Measurements from ENCODE around the gene SHF.
"Not testable (repeated sequence)": the region's sequence is repeated elsewhere in the genome, so short reads cannot be mapped to it uniquely, and the experiment has no call there.

Gene SHF

DNA sequence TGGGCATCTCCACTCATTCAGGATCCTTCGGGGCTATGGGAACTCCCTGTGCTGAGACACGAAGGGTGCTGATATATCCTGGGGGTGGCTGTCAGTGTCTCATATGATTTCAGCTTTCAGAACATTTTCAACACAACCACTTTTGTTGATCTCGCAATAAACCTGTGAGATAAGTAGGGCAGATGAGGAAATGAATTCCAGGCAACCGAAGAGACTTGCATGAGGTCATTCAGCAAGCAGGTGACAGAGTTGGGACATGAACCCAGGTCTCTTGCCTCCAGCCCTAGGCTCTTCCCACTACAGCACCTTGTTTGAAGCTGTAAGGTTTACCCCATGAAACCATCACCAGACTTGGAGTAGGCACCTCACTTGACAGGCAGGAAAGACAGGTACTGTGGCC, 41.4 kb downstream of the SHF start:
- no peak for DNase-seq (ENCODE audit: low read depth)

DNA sequence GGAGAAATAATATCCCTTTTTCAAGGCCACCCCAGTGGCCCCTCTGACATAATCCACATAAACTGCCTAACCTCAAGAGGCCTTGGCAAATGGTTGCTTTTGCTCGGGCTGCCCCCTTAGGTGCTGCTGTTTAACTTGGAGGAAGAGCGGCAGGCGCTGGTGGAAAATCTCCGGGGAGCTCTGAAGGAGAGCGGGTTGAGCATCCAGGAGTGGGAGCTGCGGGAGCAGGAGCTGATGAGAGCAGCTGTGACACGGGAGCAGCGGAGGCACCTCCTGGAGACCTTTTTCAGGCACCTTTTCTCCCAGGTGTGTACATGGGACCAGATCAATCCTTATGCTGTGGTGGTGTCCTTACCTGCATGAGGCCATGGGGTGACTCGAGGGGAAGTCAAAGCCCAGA, 43.0 kb downstream of the SHF start:
- no peak for DNase-seq (ENCODE audit: low read depth)

DNA sequence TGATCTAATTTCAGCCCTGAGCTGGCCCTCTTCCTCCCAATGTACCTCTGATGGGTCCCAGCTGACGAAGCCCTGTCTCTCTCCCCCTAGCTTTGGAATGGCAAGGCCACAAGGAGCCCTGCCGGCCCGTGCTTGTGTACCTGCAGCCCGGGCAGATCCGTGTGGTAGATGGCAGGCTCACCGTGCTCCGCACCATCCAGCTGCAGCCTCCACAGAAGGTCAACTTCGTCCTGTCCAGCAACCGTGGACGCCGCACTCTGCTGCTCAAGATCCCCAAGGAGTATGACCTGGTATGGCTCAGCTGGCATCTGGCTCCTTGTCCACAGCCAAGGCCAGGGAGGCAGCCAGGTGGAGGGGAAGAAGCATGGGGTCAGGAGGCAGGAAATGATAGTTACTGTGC, 43.8 kb downstream of the SHF start:
- DNase-seq (ENCODE audit: low read depth) = no peak

DNA sequence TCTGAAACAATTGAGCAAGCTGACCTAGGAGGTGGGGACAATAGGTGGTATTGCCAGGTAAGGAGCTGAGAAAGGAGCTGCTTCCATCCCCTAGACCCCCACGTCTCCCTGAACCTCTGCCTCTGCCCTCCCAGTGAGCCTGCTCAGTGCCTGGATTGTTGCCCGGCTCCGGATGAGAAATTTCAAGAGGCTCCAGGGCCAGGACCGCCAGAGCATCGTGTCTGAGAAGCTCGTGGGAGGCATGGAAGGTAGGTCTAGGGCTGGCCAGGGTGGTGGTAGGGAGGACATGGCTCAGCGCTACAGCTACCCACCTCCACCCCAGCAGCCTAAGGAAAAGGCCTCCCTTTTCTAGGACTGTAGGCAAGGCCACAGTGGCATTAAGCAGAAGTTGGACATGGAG, 44.7 kb downstream of the SHF start:
- DNase-seq (ENCODE audit: low read depth) = no peak

DNA sequence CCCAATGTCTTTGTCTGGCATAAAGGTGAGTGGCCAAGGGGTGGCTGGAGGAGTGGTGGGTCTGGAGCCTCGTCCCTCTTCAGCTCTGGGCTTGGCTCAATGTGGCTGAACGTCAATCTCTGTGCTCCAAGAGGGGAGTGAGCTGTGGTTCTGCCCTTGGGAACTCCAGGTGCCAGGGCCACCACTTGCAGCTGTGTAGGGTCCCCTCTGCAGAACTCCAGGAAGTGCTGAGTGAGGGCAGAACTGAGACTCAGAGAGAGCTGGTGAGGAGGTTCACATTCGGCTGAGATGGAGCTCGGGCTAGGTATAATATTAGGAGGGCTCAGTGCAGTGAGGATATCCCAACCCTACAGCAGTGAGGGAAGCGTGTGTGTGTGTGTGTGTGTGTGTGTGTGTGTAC, 46.4 kb downstream of the SHF start:
- DNase-seq (ENCODE audit: low read depth) = no peak

DNA sequence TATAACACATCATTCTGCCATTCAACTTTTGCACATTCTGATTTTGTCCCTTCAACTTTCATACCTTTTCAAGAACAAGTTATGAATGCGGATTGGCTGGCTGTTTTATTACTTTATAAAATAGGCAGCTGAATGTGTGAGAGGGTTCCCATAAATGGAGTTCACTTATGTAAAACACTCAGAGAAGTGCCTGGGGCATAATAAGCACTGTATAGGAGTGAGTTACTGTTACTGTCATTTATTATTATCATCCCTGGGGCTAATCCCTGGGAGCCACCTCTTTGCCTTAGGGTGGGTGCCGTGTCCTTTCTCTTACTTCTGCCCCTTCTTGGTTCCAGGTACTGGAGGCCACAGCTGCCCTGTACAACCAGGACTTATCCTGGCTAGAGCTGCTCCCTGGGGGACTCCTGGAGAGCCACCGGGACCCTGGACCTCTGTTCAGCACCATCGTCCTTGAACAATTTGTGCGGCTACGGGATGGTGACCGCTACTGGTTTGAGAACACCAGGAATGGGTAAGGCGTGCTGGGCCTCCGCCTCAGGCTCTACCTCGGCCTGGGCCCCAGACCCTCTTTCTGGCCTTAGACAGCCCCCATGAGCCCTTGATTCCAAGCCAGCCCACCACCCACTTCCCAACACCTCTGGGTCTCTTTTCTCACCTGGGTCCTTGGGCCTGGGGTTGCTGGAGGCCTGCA, 47.1 kb downstream of the SHF start:
- no peak for DNase-seq (ENCODE audit: low read depth)

DNA sequence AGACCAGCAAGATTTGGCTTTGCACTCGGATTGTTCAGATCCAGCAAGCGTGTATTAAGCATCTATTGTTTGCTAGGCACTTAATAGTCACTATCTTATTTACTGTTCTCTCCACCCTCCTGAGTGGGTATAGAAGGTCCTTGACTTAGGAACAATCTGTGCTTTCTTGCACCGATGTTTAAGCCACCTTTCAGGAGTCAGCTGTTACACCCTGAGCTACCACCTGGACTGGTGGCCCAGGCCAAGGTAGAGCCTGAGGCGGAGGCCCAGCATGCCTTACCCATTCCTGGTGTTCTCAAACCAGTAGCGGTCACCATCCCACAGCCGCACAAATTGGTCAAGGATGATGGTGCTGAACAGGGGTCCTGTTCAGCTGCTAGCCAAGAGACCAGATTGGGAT, 48.0 kb downstream of the SHF start:
- no peak for DNase-seq (ENCODE audit: low read depth)

DNA sequence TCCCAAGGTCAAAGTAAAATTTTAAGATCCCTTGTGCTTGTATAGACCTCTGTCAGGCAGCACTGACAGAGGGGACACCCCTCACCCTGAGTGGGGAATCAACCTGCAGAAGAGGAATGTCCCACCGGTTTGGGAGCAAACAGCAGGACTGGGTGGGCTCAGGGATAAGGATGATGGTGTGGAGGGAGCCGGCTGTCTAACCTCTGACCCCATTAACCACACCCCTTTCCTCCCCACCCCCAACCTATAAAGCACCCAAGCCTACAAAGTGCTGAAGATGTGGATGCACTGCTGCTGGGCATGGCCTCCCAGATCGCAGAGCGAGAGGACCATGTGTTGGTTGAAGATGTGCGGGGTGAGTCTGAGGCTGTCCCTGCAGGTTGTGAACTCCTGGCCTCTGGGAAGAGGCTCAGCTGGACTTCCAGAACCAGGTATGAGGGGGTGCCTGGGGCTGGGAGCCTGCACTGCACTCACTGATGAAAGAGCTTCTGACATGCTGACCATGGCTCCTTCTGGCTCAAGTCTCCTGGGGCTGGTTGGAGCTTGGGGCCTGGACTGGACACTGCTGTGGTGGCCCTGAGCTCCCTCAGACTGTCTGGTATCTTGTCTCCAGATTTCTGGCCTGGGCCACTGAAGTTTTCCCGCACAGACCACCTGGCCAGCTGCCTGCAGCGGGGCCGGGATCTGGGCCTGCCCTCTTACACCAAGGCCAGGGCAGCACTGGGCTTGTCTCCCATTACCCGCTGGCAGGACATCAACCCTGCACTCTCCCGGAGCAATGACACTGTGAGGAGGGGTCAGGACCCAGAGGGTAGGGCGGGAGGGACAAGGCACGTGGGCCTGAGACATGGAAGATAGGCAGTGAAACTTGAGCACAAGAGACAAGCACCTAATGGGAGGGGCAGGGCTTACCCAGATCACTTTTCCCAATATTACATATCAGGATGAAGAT, 48.7 kb downstream of the SHF start:
- no peak for DNase-seq (ENCODE audit: low read depth)

DNA sequence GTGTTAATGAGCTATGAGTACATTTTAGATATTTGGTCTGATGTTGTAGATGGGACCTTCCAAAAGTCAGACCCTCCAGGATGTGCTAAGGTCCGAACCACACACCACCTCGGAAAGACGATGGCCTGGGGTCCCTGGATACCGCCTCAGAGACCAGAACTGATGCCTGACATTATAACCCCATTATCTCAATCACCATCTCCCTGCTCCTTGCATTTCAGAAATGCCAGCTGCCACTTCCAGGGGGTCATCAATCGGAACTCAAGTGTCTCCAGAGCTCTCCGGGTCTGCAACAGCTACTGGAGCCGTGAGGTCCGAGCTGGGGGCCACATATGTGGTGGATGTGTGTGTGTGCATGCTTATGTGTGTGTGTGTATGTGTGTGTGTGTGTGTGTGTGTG, 50.1 kb downstream of the SHF start:
- DNase-seq (ENCODE audit: low read depth) = no peak

DNA sequence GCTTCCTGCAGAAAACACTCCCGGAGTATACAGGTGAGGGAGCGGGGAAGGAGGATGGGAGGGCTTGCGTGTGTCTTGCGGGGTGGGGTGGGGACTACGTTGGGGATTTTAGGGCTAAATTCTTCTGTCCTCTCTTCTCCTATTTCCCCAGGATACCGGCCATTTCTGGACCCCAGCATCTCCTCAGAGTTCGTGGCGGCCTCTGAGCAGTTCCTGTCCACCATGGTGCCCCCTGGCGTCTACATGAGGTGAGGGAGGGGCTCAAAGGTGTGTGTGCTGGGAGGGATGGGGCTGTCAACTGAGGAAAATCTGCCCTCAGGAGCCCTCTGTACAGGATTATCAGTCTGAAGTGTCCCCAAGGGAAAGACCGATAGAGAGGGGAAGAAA, 51.4 kb downstream of the SHF start:
- DNase-seq (ENCODE audit: low read depth) = no peak

DNA sequence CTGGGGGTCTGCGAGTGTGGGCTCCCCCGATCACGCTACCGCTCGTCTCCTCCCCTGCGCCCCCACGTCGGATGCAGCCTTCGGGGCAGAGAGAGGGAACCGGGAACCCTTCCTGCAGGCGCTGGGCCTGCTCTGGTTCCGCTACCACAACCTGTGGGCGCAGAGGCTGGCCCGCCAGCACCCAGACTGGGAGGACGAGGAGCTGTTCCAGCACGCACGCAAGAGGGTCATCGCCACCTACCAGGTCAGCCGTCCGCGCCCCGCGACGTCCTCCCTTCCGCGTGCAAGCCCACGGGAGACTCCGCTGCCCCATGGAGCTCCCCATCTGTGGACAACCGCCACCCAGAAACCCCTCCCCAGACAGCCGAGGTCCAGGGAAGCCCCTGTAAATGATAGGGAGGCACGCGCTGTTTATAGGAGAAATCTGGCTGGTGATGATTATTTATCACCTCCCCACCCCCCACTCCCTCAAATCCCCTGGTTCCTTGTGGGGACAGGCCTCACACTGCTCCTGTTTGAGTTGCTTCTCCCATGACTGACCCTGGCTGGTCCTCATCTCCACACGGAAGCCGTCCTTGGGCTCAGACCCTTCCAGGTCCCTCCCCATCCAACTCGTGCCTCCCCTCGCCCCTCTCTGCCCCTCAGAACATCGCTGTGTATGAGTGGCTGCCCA, 51.9 kb downstream of the SHF start:
- DNase-seq (ENCODE audit: low read depth) = not testable (repeated sequence)

DNA sequence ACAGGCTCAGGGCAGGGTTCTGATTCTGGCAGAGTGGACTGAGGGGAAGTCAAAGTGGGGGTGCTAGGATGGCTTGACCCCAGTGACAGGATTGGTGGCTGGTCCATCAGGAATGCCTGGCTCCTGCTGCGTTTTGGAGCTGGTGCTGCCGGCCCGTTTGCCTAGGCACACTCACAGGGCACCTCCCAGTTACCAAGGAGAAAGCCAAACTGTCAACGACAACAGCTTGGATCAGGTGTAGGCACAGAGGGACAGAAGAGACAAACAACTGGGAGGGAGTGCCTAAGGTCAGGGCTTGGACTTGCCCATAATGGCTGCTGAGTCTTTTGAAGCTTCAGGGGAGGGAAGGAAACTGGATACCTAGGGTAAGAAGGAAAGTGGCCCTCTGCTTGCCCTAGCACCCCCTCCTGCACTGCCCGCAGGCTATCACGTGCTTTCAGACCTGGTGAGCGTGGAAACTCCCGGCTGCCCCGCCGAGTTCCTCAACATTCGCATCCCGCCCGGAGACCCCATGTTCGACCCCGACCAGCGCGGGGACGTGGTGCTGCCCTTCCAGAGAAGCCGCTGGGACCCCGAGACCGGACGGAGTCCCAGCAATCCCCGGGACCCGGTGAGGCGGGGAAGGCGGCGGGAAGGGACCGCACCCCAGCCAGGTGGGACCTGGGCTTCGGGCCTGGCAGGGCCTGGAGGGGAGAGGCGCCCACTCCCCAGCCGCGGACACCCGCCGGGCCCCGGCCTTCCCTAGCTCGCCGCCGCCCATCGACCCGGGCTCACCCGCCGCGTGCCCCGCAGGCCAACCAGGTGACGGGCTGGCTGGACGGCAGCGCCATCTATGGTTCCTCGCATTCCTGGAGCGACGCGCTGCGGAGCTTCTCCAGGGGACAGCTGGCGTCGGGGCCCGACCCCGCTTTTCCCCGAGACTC, 52.8 kb downstream of the SHF start:
- DNase-seq (ENCODE audit: low read depth) = no peak

DNA sequence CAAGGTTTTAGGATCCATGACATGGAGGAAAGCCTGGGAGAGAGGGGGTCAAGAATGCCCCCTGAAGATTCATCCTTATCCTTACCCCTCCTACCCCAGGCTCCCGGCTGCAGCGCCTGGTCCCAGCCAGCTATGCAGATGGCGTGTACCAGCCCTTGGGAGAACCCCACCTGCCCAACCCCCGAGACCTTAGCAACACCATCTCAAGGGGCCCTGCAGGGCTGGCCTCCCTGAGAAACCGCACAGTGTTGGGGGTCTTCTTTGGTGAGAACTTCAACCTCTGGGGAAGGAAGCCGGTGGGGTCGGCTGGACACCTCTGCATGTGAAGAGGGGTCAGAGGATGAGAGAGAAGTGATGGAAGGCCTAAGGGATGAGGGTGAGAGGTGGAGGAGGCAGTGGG, 53.7 kb downstream of the SHF start:
- DNase-seq (ENCODE audit: low read depth) = no peak

DNA sequence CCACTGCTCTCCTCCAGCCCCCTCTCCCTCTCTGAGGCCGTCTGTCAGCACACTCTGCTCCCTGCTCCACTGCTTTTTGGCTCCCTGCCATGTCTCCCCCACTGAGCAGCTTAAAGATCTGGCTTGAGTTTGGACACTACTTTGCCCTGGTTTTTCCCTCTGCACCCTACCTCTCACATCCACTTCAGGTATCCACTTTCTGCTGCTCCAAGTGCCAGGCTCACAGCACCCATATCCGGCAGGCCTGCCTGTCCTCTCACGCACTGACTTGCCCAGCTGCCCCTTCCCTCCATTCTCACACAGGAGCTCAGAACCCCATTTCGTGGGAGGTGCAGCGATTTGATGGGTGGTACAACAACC, 54.2 kb downstream of the SHF start:
- DNase-seq (ENCODE audit: low read depth) = no peak

DNA sequence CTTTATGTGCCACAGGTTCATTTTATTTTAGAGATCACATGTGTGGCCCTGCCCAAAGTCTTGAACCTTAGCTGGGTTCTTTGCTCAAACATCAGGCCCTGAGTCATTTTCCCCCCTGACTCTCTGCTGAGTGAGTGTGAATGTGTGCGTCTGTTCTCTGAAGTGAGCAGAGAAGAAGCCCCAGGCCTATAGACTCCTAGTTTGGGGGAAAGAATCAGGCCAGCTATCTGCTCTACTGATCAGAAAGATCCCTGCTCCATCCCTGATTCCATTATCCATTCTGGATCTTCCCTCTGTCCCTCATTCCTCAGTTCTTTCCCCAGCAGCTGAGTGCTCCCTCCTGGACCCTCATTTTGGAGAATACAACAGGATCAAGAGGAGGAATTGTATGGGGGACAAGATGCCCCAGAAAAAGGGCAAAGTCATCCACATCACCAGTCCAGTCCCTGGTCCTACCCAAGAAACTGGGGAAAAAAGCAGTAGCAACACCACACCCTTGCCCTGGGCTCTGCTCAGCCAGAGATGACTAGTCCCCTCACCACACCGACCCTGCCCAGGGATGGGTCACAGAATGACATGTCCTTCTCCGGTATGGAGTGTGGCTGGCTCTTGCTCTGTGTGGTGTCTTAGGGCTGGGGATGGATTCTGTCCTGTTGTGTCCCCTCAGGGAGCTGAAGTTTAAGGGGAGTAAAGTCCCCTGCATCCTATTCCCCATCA, 54.8 kb downstream of the SHF start:
- DNase-seq (ENCODE audit: low read depth) = no peak

DNA sequence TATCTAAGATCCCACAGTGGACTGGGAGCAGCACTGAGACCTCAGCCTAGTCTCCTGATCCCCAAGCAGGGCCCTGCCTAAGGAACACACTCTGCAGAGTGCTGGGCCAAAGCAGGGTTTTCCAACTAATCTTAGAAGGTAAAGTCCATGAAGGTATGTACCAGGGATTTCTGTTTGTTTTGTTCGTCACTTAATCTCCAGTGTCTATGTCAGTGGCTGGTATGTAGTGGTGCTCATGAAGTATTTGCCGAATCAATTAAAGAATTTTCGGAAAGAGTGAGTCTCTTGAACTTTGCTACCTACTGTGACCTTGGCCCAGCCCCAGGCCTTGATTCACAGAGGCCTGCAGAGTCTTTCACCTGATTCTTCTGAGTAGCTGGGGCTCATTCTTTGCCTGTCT, 56.3 kb downstream of the SHF start:
- no peak for DNase-seq (ENCODE audit: low read depth)

DNA sequence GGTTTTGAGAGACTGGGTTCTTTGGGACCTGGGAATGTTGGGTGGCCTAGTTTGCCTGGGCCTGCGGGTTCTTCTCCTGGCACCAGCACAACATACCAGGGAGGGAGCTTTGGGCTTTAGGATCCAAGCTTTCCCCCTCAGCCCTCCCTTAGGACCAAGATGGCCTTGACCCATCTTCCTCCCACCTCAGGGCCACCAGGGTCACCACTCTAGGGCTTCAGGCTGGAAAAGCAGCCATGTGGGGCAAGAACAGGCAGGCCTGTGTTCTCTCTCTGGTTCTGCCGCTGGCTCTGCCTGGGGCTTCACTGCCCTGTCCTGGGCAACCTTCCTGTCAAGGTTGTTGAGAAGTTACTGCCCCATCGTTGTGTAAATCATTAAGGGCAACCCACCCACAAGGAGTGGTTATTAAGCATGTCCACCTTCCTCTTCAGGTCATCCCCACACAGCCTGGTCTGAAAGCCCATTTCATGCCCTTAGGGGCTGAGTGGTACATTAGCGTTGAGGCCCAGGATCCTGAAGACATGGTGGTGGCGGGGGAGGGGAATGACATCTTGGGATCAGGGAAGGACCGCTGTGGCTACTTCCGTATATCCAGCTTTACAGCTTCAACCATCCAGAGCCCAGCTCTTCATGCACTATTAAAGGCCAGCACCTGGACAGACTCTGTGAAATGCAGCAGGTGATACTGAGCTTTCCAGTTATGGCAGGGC, 57.3 kb downstream of the SHF start:
- no peak for DNase-seq (ENCODE audit: low read depth)

DNA sequence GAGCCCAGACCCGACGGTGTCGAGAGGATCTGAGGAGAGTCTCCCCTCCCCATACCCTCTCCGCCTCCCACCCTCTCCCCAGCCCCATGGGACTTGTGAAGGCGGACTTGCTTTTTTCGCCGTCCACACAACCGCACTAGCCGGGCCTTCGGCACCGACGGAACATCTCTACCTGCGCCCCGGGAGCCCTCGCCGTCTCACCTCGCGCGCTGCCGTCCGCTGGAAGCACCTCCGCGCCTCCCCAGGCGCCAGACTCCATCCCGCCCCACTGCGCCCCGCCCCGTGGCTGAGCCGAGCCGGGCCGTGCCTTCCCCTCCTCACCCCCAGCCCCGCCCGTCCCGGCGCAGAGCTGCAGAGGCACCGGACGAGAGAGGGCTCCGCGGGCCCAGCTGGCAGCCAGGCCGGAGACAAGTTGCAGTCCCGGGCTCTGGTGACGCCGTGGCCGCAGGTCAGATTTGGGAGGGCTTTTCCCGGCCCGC, 58.1 kb downstream of the SHF start, which contains the start of the genes DUOX1 and DUOXA1:
DUOX1 (plus strand) TSS at position 344 of the 479 bp plus-strand sequence. CDS start 1,973 bp downstream, outside the sequence.
DUOXA1 (minus strand) TSS at position 229 of the 479 bp plus-strand sequence. CDS start 6,865 bp downstream, outside the sequence.
- DNase-seq (ENCODE audit: low read depth) = peak; percentile 16

DNA sequence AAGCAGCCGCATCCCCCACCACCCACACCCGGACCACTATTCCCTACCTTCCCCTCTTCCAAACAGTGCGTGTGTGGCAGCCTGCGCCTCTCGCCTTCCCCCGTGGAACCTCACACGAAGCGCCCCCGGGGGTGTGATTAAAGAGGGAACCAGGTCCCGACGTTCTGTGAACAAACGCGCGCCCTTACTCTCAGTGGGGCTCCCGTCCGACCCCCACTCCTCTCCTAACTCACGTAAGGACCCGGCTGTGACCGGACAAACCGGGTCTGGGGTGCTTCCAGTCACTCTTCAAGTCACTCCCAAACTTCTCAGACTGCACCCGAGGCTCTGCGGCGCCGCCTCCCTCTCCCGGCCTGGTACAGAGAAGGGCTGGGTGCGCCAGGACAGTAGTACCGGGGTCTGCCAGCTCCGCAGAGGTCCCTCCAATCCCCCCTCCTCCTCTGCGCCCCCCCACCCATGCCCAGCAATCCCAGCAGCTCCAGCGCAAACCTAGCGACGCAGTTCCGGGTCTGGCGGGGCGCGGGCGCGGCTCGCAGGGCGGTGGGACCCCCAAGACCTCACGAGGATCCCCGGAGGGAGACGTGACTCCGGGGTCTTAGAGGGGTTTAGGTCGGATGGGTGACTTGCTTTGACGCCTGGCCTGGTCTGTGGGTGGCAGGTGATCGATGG, 58.7 kb downstream of the SHF start:
- no peak for DNase-seq (ENCODE audit: low read depth)
